ENCODE measurements around the gene TNFRSF1B. TPM values are rescaled to one million over a fixed set of nuclear protein-coding genes. Genes with fewer than 3 reads are reported as not detected.

The TNFRSF1B gene
- total RNA-seq, 1 experiment from 2014 or later: not detected

DNA sequence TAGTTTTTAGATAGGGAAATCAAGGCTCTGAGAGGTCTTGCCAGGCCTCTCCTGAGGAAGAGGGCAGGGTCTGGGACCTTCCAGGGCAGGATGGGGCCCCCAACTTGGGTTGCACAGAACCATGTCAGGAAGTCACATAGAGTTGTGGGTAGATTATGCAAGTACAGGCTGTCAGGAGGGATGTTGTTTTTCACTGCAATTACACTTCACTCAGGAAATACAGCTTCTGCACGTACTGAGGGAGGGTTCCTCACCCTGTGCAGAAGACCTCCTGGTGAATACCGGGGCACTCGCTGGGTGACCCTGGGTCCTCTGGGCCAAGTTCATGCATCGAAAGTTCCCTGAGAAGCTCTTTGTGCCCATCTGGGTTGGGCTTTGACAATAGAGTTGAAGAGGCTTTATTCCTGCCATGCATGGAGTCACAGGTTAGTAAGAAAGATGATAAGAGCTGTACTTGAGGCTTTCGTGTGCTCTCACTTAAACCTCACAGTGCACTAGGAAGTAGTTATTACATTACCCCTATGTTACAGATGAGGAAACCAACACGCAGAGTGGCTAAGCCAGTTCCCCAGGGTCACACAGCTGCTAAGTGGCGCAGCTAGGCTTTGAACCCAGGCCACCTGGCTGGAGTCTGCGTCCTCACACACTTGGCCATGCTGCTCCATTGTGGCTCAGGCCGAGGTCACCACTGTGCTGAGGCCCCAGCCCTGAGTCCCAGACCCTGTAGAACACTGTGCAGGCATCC is 16.2 kb upstream of the TNFRSF1B start:
- H3K36me3 ChIP-seq (ENCODE audit: insufficient read depth, low read length): no peaks in the 10 kb centered on the region
- no peaks in the 10 kb centered on the region for H3K9me3 ChIP-seq (ENCODE audit: low read length)
- no peak overlapping the region for H3K9ac ChIP-seq (ENCODE audit: low read length)
- no peaks in the 10 kb centered on the region; the same call in 1 of the 2 replicates for H4K20me1 ChIP-seq (ENCODE audit: insufficient read depth, low read depth, low read length)
- no peaks in the 10 kb centered on the region for H3K27me3 ChIP-seq (ENCODE audit: low read length)
- no peak overlapping the region for H3K4me3 ChIP-seq (ENCODE audit: low read length)
- H3K27ac ChIP-seq (ENCODE audit: low read length): no peak overlapping the region
- no peaks in the 10 kb centered on the region for H3K4me1 ChIP-seq (ENCODE audit: low read length)
- no peaks in the 10 kb centered on the region for H3K79me2 ChIP-seq (ENCODE audit: low read length)
- H2AFZ ChIP-seq (ENCODE audit: low read length): no peak overlapping the region
- H3K9me2 ChIP-seq (replicated peaks; ENCODE audit: insufficient read depth, low read length): no peaks in the 10 kb centered on the region
- no peak overlapping the region for H3K4me2 ChIP-seq (ENCODE audit: low read depth, low read length, poor library complexity, severe bottlenecking)
- DNase-seq: no peak

DNA sequence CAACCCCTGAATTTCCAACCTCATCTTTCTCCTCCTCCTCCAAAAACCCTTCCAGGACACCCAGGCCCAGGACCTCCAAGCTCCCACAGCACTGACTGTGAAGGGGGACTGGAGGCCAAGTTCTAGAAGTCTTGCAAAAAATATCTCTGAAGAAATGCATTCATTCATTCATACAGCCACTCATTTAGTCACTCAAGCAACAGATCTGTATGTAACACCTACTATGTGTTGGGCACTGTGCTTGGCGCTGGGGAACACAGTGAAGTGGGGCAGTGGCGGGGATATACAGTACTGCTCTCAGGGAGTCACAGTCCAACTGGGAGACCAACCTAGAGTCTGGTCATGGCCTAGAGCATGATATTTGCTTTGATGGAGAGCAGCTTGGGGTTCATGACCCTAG is 15.3 kb upstream of the TNFRSF1B start:
- Histone ChIP-seq H3K9me3 (ENCODE audit: low read length) (no peaks in the 10 kb centered on the region), H3K36me3 (ENCODE audit: insufficient read depth, low read length) (no peaks in the 10 kb centered on the region), H3K9me2 (replicated peaks; ENCODE audit: insufficient read depth, low read length) (no peaks in the 10 kb centered on the region), H4K20me1 (ENCODE audit: insufficient read depth, low read depth, low read length) (no peaks in the 10 kb centered on the region; the same call in 1 of the 2 replicates), H3K4me3 (ENCODE audit: low read length) (no peak overlapping the region), H3K9ac (ENCODE audit: low read length) (no peak overlapping the region), H3K79me2 (ENCODE audit: low read length) (no peaks in the 10 kb centered on the region), H2AFZ (ENCODE audit: low read length) (no peak overlapping the region), H3K27ac (ENCODE audit: low read length) (no peak overlapping the region), H3K27me3 (ENCODE audit: low read length) (no peaks in the 10 kb centered on the region), H3K4me1 (ENCODE audit: low read length) (no peaks in the 10 kb centered on the region), H3K4me2 (ENCODE audit: low read depth, low read length, poor library complexity, severe bottlenecking) (no peak overlapping the region)
- DNase-seq: no peak

DNA sequence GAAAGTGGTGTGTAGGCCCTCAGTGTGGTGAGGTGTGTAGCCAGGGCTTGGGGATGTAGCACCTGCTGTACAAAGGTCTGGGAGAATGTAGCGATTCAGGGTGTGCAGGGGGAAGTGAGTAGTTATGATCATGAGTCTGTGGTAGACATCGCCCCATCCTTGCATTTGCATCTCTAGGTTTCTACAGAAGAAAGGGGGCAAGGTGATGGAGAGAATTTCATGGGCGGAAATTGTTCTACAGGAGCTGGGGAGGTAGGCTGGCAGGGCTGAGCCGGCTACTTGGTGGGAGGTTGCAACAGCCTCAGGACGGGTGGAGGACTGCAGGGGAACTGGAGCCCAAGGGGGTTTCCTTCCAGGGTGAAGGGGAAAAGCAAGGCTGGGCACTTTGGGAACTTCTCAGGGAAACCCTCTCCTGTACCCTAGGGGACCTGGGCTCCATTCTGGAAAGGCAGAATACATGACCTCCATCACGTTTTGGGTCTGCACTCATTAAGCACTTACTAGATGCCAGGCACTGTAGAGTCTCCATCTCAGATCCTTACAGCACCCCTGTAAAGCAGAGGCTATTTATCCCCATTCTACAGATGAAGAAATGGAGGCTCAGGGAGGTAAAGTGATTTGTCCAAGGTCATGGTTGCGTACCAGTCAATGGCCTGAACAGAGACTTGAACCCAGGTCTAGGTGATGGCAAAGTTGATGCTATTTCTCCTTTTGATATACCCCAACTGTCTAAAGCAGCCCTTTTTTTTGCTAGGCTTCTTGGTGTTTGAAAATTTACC is 14.5 kb upstream of the TNFRSF1B start:
- Histone ChIP-seq H2AFZ (ENCODE audit: low read length) (no peak overlapping the region), H3K9me2 (replicated peaks; ENCODE audit: insufficient read depth, low read length) (no peaks in the 10 kb centered on the region), H3K27ac (ENCODE audit: low read length) (no peak overlapping the region), H3K4me3 (ENCODE audit: low read length) (no peak overlapping the region), H3K79me2 (ENCODE audit: low read length) (no peaks in the 10 kb centered on the region), H3K9ac (ENCODE audit: low read length) (no peak overlapping the region), H3K4me2 (ENCODE audit: low read depth, low read length, poor library complexity, severe bottlenecking) (no peak overlapping the region), H3K36me3 (ENCODE audit: insufficient read depth, low read length) (no peaks in the 10 kb centered on the region), H3K4me1 (ENCODE audit: low read length) (no peaks in the 10 kb centered on the region), H4K20me1 (ENCODE audit: insufficient read depth, low read depth, low read length) (no peaks in the 10 kb centered on the region; the same call in 1 of the 2 replicates), H3K27me3 (ENCODE audit: low read length) (no peaks in the 10 kb centered on the region), H3K9me3 (ENCODE audit: low read length) (no peaks in the 10 kb centered on the region)
- peak; percentile 66 for DNase-seq

DNA sequence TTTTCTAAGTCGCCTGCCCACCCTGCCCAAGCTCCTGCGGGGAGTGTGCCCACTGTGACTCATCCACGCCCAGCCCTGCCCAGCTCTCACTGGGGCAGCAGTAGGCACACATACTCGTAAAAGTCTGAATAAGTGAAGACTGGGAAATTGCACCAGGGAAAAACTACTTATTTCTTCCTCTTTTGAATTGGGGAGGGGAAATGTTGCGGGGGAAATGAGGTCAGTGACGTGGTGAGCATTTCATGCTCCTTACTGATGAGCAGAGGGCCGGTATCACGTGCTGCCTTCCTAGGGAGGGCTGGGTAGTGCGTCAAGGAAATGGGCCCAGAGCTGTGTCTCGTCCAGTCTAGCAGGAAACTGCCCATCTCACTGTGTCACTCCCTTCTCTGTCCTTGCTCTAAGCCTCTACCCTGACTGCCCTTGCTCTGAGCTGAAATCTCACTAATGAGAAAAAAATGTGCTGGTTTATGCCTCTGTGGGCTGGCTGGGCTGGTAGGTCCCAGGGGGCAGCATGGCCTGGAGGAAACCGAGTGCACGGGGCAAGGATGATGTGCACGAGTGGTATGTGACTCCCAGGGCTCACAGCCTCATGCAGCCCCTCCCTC is 13.5 kb upstream of the TNFRSF1B start:
- no peak overlapping the region for H3K4me2 ChIP-seq (ENCODE audit: low read depth, low read length, poor library complexity, severe bottlenecking)

DNA sequence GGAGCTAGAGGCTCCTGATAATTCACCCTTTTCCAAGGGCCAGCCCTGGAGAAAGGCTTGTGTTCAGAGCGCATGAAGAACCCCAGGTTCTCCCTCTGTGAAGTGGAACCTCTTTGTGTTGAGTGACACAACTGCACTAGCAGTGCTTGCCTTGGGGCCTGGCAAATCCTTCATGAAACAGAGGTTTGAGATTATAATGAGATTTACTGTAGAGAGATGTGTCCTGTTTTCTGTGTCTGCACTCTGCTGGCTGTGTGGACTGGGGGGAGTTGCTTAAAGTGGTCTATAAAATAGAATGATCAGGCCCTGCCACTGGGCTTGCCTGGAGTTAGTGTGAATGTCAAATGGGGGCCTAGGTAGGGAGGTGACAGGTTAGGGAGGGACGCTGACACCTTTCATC is 11.5 kb upstream of the TNFRSF1B start:
- Histone ChIP-seq H3K9me3 (ENCODE audit: low read length) (no peaks in the 10 kb centered on the region), H2AFZ (ENCODE audit: low read length) (no peak overlapping the region), H3K9ac (ENCODE audit: low read length) (no peak overlapping the region), H3K36me3 (ENCODE audit: insufficient read depth, low read length) (no peaks in the 10 kb centered on the region), H3K4me3 (ENCODE audit: low read length) (no peak overlapping the region), H3K4me1 (ENCODE audit: low read length) (no peaks in the 10 kb centered on the region), H3K9me2 (replicated peaks; ENCODE audit: insufficient read depth, low read length) (no peaks in the 10 kb centered on the region), H3K27ac (ENCODE audit: low read length) (no peak overlapping the region), H4K20me1 (ENCODE audit: insufficient read depth, low read depth, low read length) (no peaks in the 10 kb centered on the region; the same call in 1 of the 2 replicates), H3K4me2 (ENCODE audit: low read depth, low read length, poor library complexity, severe bottlenecking) (no peak overlapping the region), H3K27me3 (ENCODE audit: low read length) (no peaks in the 10 kb centered on the region), H3K79me2 (ENCODE audit: low read length) (no peaks in the 10 kb centered on the region)
- no peak for DNase-seq

More for the DNA sequence above, 13.5 kb upstream of the TNFRSF1B start:
- H2AFZ ChIP-seq (ENCODE audit: low read length): no peak overlapping the region
- no peaks in the 10 kb centered on the region for H3K36me3 ChIP-seq (ENCODE audit: insufficient read depth, low read length)
- H3K4me1 ChIP-seq (ENCODE audit: low read length): no peaks in the 10 kb centered on the region
- no peak for DNase-seq
- no peak overlapping the region for H3K27ac ChIP-seq (ENCODE audit: low read length)
- H3K9me3 ChIP-seq (ENCODE audit: low read length): no peaks in the 10 kb centered on the region
- H3K9me2 ChIP-seq (replicated peaks; ENCODE audit: insufficient read depth, low read length): no peaks in the 10 kb centered on the region
- H3K27me3 ChIP-seq (ENCODE audit: low read length): no peaks in the 10 kb centered on the region
- no peaks in the 10 kb centered on the region; the same call in 1 of the 2 replicates for H4K20me1 ChIP-seq (ENCODE audit: insufficient read depth, low read depth, low read length)
- no peaks in the 10 kb centered on the region for H3K79me2 ChIP-seq (ENCODE audit: low read length)
- H3K4me3 ChIP-seq (ENCODE audit: low read length): no peak overlapping the region
- H3K9ac ChIP-seq (ENCODE audit: low read length): no peak overlapping the region

DNA sequence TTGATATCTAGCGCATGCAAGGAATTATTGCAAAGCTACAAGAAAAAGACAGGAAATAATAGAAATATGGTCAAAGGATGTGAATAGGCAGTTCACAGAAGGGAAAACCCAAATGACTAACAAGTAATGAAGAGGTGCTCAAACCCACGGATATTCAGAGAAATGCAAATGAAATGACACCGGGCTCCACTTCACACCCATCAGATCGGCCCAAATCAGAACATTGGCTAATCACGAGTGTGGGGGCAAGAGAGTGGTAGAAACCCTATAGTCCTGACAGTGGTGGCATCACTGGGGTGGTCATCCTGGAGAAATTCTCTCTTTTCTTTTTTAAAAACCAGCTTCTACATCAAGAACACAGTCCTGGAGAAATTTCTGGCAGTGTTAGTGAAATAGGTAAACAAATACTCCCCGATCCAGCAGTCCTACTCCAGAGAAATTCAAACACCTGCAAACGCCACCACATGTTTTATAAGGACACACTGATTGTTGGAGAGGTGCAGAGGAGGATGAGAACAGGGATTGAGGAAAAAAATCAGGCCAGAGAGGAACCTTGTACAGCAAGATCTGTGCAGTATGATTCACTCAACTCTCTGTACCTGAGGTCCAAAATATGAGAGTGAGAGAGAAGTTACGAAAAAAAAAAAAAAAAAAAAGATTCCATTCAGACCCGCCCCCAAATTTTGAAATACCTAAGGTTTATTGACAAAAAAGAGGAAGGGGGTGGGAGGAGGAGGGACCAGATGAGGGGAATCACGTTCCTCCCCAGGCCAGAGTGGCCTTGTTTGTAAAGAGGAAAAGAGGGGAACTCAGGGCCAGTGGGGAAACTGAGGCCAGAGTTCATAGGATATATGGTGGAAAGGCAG is 9.2 kb upstream of the TNFRSF1B start:
- no peaks in the 10 kb centered on the region for H3K9me2 ChIP-seq (replicated peaks; ENCODE audit: insufficient read depth, low read length)
- no peaks in the 10 kb centered on the region for H3K27me3 ChIP-seq (ENCODE audit: low read length)
- H2AFZ ChIP-seq (ENCODE audit: low read length): no peak overlapping the region
- H4K20me1 ChIP-seq (ENCODE audit: insufficient read depth, low read depth, low read length): peaks cover 3% of the 10 kb centered on the region; the same call in 1 of the 2 replicates
- no peaks in the 10 kb centered on the region for H3K9me3 ChIP-seq (ENCODE audit: low read length)
- no peak overlapping the region for H3K27ac ChIP-seq (ENCODE audit: low read length)
- H3K4me2 ChIP-seq (ENCODE audit: low read depth, low read length, poor library complexity, severe bottlenecking): no peak overlapping the region
- H3K9ac ChIP-seq (ENCODE audit: low read length): no peak overlapping the region
- no peaks in the 10 kb centered on the region for H3K79me2 ChIP-seq (ENCODE audit: low read length)
- DNase-seq: no peak
- no peaks in the 10 kb centered on the region for H3K4me1 ChIP-seq (ENCODE audit: low read length)
- no peaks in the 10 kb centered on the region for H3K36me3 ChIP-seq (ENCODE audit: insufficient read depth, low read length)
- no peak overlapping the region for H3K4me3 ChIP-seq (ENCODE audit: low read length)

DNA sequence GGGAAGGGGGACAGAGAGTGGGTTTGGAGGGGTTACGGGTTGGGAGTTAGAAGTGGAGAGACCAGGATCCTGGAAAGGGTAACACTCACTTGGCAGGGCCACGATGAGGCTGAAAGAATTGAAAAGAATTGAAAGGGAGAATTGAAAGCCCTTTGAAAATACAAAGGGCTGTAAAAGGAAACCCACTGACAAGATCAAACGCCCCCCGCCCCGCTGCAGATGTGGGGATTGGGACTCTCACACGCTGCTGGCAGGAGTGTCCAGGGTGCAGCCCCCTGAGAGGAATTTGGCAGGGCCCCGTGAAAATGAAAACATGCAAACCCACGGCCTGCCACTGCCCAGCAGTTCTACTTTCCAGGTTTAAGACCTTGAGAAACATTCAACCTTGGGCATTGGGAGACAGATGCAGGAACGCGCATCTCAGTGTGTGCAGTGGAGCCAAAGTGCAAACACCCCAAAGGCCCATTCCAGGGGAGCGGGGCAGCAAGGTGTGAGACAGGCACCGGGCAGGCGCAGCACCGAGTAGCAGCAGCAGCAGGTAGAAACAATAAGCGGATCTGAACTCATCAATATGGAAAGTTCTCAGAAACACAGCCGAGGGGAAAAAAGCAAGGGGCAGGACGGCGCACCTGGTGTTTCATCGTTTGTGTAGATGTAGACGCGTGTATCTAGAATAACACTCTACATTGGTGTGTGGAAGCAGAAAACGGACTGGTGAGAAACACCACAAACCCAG is 8.3 kb upstream of the TNFRSF1B start:
- Histone ChIP-seq H4K20me1 (ENCODE audit: insufficient read depth, low read depth, low read length) (peaks cover 13% of the 10 kb centered on the region), H3K9me3 (ENCODE audit: low read length) (no peaks in the 10 kb centered on the region), H3K36me3 (ENCODE audit: insufficient read depth, low read length) (no peaks in the 10 kb centered on the region), H3K4me1 (ENCODE audit: low read length) (no peaks in the 10 kb centered on the region), H3K4me2 (ENCODE audit: low read depth, low read length, poor library complexity, severe bottlenecking) (no peak overlapping the region), H3K4me3 (ENCODE audit: low read length) (no peak overlapping the region), H3K9ac (ENCODE audit: low read length) (no peak overlapping the region), H3K9me2 (replicated peaks; ENCODE audit: insufficient read depth, low read length) (no peaks in the 10 kb centered on the region), H3K27ac (ENCODE audit: low read length) (no peak overlapping the region), H3K79me2 (ENCODE audit: low read length) (no peaks in the 10 kb centered on the region), H2AFZ (ENCODE audit: low read length) (no peak overlapping the region), H3K27me3 (ENCODE audit: low read length) (no peaks in the 10 kb centered on the region)
- DNase-seq: no peak

Data from Karpas-422 (cell line).